ENCODE measurements around the gene KLF15.

The KLF15 gene

GRCh38 chr3:126326629-126327028 is 30.6 kb downstream of the KLF15 start:
- CTCF ChIA-PET, result no interaction called here
- no peak for DNase-seq (ENCODE audit: extremely low spot score)

GRCh38 chr3:126322181-126322967 is 34.8 kb downstream of the KLF15 start:
- ChIA-PET CTCF (interaction anchor here (2.6 kb wide), 1 partner anchor 11 kb away, joined by 9 read pairs; no protein-coding TSS in a partner anchor), POLR2A (no interaction called here)
- DNase-seq (ENCODE audit: extremely low spot score), result no peak
- TF ChIP-seq CTCF (IDR thresholded peaks at IDR 0.05; ENCODE audit: control extremely low read depth, extremely low read depth, low read depth, missing control alignments), result no peak

More at GRCh38 chr3:126326629-126327028, 30.6 kb downstream of the KLF15 start:
- TF ChIP-seq CTCF (IDR thresholded peaks at IDR 0.05; ENCODE audit: control extremely low read depth, extremely low read depth, low read depth, missing control alignments), result no peak
- POLR2A ChIA-PET, result no interaction called here

GRCh38 chr3:126321490-126321889 is 35.7 kb downstream of the KLF15 start:
- POLR2A ChIA-PET, result no interaction called here
- DNase-seq (ENCODE audit: extremely low spot score), result no peak
- no peak for TF ChIP-seq CTCF (IDR thresholded peaks at IDR 0.05; ENCODE audit: control extremely low read depth, extremely low read depth, low read depth, missing control alignments)
- CTCF ChIA-PET, result interaction anchor here (2.6 kb wide), 1 partner anchor 10 kb away, joined by 9 read pairs; no protein-coding TSS in a partner anchor

GRCh38 chr3:126320517-126321293 is 36.5 kb downstream of the KLF15 start:
- POLR2A ChIA-PET, result no interaction called here
- CTCF ChIA-PET, result interaction anchor here (2.6 kb wide), 1 partner anchor 9 kb away, joined by 9 read pairs; no protein-coding TSS in a partner anchor
- DNase-seq (ENCODE audit: extremely low spot score), result no peak
- no peak for TF ChIP-seq CTCF (IDR thresholded peaks at IDR 0.05; ENCODE audit: control extremely low read depth, extremely low read depth, low read depth, missing control alignments)

- ChIA-PET POLR2A (no interaction called here), CTCF (no interaction called here)
- DNase-seq (ENCODE audit: extremely low spot score), result no peak
- no peak for TF ChIP-seq CTCF (IDR thresholded peaks at IDR 0.05; ENCODE audit: control extremely low read depth, extremely low read depth, low read depth, missing control alignments)
These were observed 37.4 kb downstream of the KLF15 start for GRCh38 chr3:126319701-126320295.

Measured in GM10248 (cell line).